ENCODE results near the gene IL6R. TPM values are rescaled to one million over a fixed set of nuclear protein-coding genes. Genes with fewer than 3 reads are reported as not detected.

The IL6R gene
- total and polyA plus RNA-seq, 4 donors, result 18.8 to 67.6 (median 35.3) TPM

- DNase-seq (ENCODE audit: low spot score), result no peak
- no peak overlapping the region for H3K27ac ChIP-seq (ENCODE audit: low read depth in 1 of 2, low read length in 2 of 2)
- peaks cover 0 to 12% (median 3%) of the 10 kb centered on the region in 4 donors for H3K4me1 ChIP-seq (ENCODE audit: control insufficient read depth in 4 of 4, insufficient read depth in 4 of 4, low read length in 3 of 4)
- H3K27me3 ChIP-seq (ENCODE audit: control insufficient read depth in 4 of 4, insufficient read depth in 4 of 4, low read length in 3 of 4), result no peaks in the 10 kb centered on the region
- peaks cover 21 to 58% (median 44%) of the 10 kb centered on the region in 4 donors for H3K36me3 ChIP-seq (ENCODE audit: control insufficient read depth in 4 of 4, insufficient read depth in 3 of 4, low read depth in 1 of 4, low read length in 3 of 4)
- no peaks in the 10 kb centered on the region for H3K9me3 ChIP-seq (ENCODE audit: control insufficient read depth in 4 of 4, low read length in 3 of 4)
- H3K4me3 ChIP-seq (ENCODE audit: low read depth in 1 of 3, low read length in 3 of 3), result no peak overlapping the region
- no peak overlapping the region for H3K9ac ChIP-seq (ENCODE audit: low read depth in 1 of 2, low read length in 2 of 2)
- TF ChIP-seq ZBTB33 (IDR thresholded peaks at IDR 0.05) (no peak), SP1 (IDR thresholded peaks at IDR 0.05) (no peak), JUND (IDR thresholded peaks at IDR 0.05) (no peak)
- WGBS, result 71% methylated on average over 4 of the region's 4 CpGs
Measured at GRCh38 chr1:154463512-154463990, 58.4 kb downstream of the IL6R start.

GRCh38 chr1:154465621-154466195 is 60.6 kb downstream of the IL6R start:
- no peak for DNase-seq (ENCODE audit: low spot score)

GRCh38 chr1:154466206-154466605 is 61.1 kb downstream of the IL6R start:
- H3K27ac ChIP-seq (ENCODE audit: low read depth in 1 of 2, low read length in 2 of 2), result no peak overlapping the region
- H3K9ac ChIP-seq (ENCODE audit: low read depth in 1 of 2, low read length in 2 of 2), result no peak overlapping the region
- no peak overlapping the region for H3K4me3 ChIP-seq (ENCODE audit: low read depth in 1 of 3, low read length in 3 of 3)
- no peak for DNase-seq (ENCODE audit: low spot score)
- H3K27me3 ChIP-seq (ENCODE audit: control insufficient read depth in 4 of 4, insufficient read depth in 4 of 4, low read length in 3 of 4), result no peaks in the 10 kb centered on the region
- peaks cover 14 to 44% (median 25%) of the 10 kb centered on the region in 4 donors for H3K36me3 ChIP-seq (ENCODE audit: control insufficient read depth in 4 of 4, insufficient read depth in 3 of 4, low read depth in 1 of 4, low read length in 3 of 4)
- TF ChIP-seq REST (IDR thresholded peaks at IDR 0.05) (no peak), ATF3 (IDR thresholded peaks at IDR 0.05) (no peak), GABPA (IDR thresholded peaks at IDR 0.05 in 1 of 2, conservative IDR thresholded peaks at IDR 0.05 in 1 of 2) (no peak), ZBTB33 (IDR thresholded peaks at IDR 0.05) (no peak), HNF4A (conservative IDR thresholded peaks at IDR 0.05) (no peak), RAD21 (IDR thresholded peaks at IDR 0.05) (no peak), RXRA (IDR thresholded peaks at IDR 0.05) (no peak), SP1 (IDR thresholded peaks at IDR 0.05) (no peak), TAF1 (conservative IDR thresholded peaks at IDR 0.05) (no peak), JUND (IDR thresholded peaks at IDR 0.05) (no peak), YY1 (IDR thresholded peaks at IDR 0.05) (no peak), HNF4G (IDR thresholded peaks at IDR 0.05) (no peak), CTCF (IDR thresholded peaks at IDR 0.05; ENCODE audit: low read depth, low read length, missing input control) (no peak), MAX (IDR thresholded peaks at IDR 0.05) (no peak), EGR1 (IDR thresholded peaks at IDR 0.05; ENCODE audit: low read depth in 2 of 2) (no peak), NR2F2 (IDR thresholded peaks at IDR 0.05) (no peak)
- H3K4me1 ChIP-seq (ENCODE audit: control insufficient read depth in 4 of 4, insufficient read depth in 4 of 4, low read length in 3 of 4), result peaks cover 0 to 18% (median 7%) of the 10 kb centered on the region in 4 donors
- H3K9me3 ChIP-seq (ENCODE audit: control insufficient read depth in 4 of 4, low read length in 3 of 4), result no peaks in the 10 kb centered on the region
- WGBS, result 70% methylated on average over 3 of the region's 3 CpGs

More at GRCh38 chr1:154465621-154466195, 60.6 kb downstream of the IL6R start:
- H3K36me3 ChIP-seq (ENCODE audit: control insufficient read depth in 4 of 4, insufficient read depth in 3 of 4, low read depth in 1 of 4, low read length in 3 of 4), result peaks cover 17 to 44% (median 28%) of the 10 kb centered on the region in 4 donors
- no peak for TF ChIP-seq HNF4A (conservative IDR thresholded peaks at IDR 0.05)
- no peak for TF ChIP-seq RXRA (IDR thresholded peaks at IDR 0.05)
- H3K9me3 ChIP-seq (ENCODE audit: control insufficient read depth in 4 of 4, low read length in 3 of 4), result no peaks in the 10 kb centered on the region
- H3K4me3 ChIP-seq (ENCODE audit: low read depth in 1 of 3, low read length in 3 of 3), result no peak overlapping the region
- WGBS, result 86% methylated on average over 8 of the region's 8 CpGs
- no peak overlapping the region for H3K27ac ChIP-seq (ENCODE audit: low read depth in 1 of 2, low read length in 2 of 2)
- H3K27me3 ChIP-seq (ENCODE audit: control insufficient read depth in 4 of 4, insufficient read depth in 4 of 4, low read length in 3 of 4), result no peaks in the 10 kb centered on the region
- H3K9ac ChIP-seq (ENCODE audit: low read depth in 1 of 2, low read length in 2 of 2), result no peak overlapping the region
- H3K4me1 ChIP-seq (ENCODE audit: control insufficient read depth in 4 of 4, insufficient read depth in 4 of 4, low read length in 3 of 4), result peaks cover 0 to 18% (median 7%) of the 10 kb centered on the region in 4 donors

Measured in liver (tissue), 9 donors.